ENCODE results near the gene TMEM240.

DNA sequence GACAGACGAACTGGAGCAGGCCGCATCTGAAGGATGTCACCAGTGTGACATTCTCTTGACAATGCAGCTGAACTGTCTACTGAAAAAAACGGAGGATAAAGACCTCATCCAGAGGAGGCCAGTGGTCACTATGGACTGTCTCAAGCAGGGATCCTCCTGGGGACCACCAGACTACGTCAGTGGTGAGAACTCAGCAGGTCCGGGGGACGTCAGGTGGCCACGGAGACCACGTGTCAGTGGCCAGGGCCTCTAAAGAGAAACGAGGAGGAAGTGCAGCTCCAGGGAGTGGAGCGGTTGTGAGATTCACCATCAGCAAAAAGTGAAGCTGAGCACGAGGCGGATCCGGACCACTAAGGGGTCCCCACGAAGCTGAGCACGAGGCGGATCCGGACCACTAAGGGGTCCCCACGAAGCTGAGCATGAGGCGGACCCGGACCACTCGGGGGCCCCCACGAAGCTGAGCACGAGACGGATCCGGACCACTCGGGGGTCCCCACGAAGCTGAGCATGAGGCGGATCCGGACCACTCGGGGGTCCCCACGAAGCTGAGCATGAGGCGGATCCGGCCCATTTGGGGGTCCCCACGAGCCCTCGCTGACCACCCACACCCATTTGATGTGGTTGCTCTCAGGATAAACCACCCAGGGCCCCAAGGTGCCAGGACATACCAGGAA lies 13.5 kb upstream of the TMEM240 start:
- TF ChIP-seq, protein P1, sequence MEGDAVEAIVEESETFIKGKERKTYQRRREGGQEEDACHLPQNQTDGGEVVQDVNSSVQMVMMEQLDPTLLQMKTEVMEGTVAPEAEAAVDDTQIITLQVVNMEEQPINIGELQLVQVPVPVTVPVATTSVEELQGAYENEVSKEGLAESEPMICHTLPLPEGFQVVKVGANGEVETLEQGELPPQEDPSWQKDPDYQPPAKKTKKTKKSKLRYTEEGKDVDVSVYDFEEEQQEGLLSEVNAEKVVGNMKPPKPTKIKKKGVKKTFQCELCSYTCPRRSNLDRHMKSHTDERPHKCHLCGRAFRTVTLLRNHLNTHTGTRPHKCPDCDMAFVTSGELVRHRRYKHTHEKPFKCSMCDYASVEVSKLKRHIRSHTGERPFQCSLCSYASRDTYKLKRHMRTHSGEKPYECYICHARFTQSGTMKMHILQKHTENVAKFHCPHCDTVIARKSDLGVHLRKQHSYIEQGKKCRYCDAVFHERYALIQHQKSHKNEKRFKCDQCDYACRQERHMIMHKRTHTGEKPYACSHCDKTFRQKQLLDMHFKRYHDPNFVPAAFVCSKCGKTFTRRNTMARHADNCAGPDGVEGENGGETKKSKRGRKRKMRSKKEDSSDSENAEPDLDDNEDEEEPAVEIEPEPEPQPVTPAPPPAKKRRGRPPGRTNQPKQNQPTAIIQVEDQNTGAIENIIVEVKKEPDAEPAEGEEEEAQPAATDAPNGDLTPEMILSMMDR (conservative IDR thresholded peaks at IDR 0.05; ENCODE audit: low read depth, low read length), result no peak
- TF ChIP-seq EZH2 (IDR thresholded peaks at IDR 0.05; ENCODE audit: low read length, unreplicated experiment) (no peak), EZH2phosphoT487 (IDR thresholded peaks at IDR 0.05; ENCODE audit: borderline replicate concordance, low read length) (no peak)

Measured in PC-3 (cell line).